ENCODE measurements around the gene RFXAP.

RFXAP gene

GRCh38 chr13:36875961-36876360, 56.9 kb downstream of the RFXAP start:
- no peak for TF ChIP-seq CTCF (conservative IDR thresholded peaks at IDR 0.05; ENCODE audit: low read depth, low read length)
- H3K4me3 ChIP-seq (ENCODE audit: low read length): no peak overlapping the region
- no peak for DNase-seq (ENCODE audit: low read depth)

Data from retinal pigment epithelial cell (primary cell).